ENCODE measurements around the gene HCN4. TPM values are rescaled to one million over a fixed set of nuclear protein-coding genes. Genes with fewer than 3 reads are reported as not detected.

Gene HCN4
- total and polyA plus RNA-seq, 2 experiments from 2014 or later, result 0.03 TPM; not detected in 1

- H3K36me3 ChIP-seq (ENCODE audit: low read depth), result no peaks in the 10 kb centered on the region
- H3K4me1 ChIP-seq (ENCODE audit: insufficient read depth), result no peaks in the 10 kb centered on the region
- TF ChIP-seq EZH2 (IDR thresholded peaks at IDR 0.05; ENCODE audit: insufficient read depth, poor library complexity, severe bottlenecking) (no peak), EZH2phosphoT487 (IDR thresholded peaks at IDR 0.05; ENCODE audit: insufficient read depth, low read depth) (no peak)
- H3K9ac ChIP-seq, result no peak overlapping the region
- in situ Hi-C loops (cut with MboI), result no loop called here
- H3K4me3 ChIP-seq, result no peak overlapping the region
- no peak for DNase-seq
- peaks cover 7% of the 10 kb centered on the region; the same call in 1 of the 2 replicates for H3F3A ChIP-seq (ENCODE audit: insufficient read depth)
- no peaks in the 10 kb centered on the region for H3K79me2 ChIP-seq (ENCODE audit: insufficient read depth)
- H3K27me3 ChIP-seq (replicated peaks; ENCODE audit: insufficient read depth), result peaks cover 18% of the 10 kb centered on the region
- H3K4me2 ChIP-seq (ENCODE audit: unreplicated experiment), result no peak overlapping the region
- no peaks in the 10 kb centered on the region for H3K9me2 ChIP-seq (ENCODE audit: insufficient read depth)
- 55% methylated on average over 9 of the region's 9 CpGs for WGBS, 2 experiments (ENCODE audit: low coverage in 1 of 2, low lambda C conversion rate in 2 of 2, missing lambda C conversion rate in 2 of 2)
- no peak overlapping the region for H2AFZ ChIP-seq
- H4K20me1 ChIP-seq (ENCODE audit: insufficient read depth), result no peaks in the 10 kb centered on the region
- no peaks in the 10 kb centered on the region for H3K9me3 ChIP-seq (ENCODE audit: low read depth)
- no peak overlapping the region for H3K27ac ChIP-seq
These were observed 16.4 kb upstream of the HCN4 start for GRCh38 chr15:73385205-73385604.

- TF ChIP-seq EZH2phosphoT487 (IDR thresholded peaks at IDR 0.05; ENCODE audit: insufficient read depth, low read depth) (no peak), EZH2 (IDR thresholded peaks at IDR 0.05; ENCODE audit: insufficient read depth, poor library complexity, severe bottlenecking) (no peak)
- H3K27me3 ChIP-seq (replicated peaks; ENCODE audit: insufficient read depth), result peaks cover 23% of the 10 kb centered on the region
- no peak overlapping the region for H3K9ac ChIP-seq
- in situ Hi-C loops (cut with MboI), result no loop called here
- no peaks in the 10 kb centered on the region for H3K36me3 ChIP-seq (ENCODE audit: low read depth)
- H2AFZ ChIP-seq, result no peak overlapping the region
- no peaks in the 10 kb centered on the region for H3K4me1 ChIP-seq (ENCODE audit: insufficient read depth)
- no peaks in the 10 kb centered on the region for H3F3A ChIP-seq (ENCODE audit: insufficient read depth)
- H3K4me3 ChIP-seq, result no peak overlapping the region
- H4K20me1 ChIP-seq (ENCODE audit: insufficient read depth), result no peaks in the 10 kb centered on the region
- H3K79me2 ChIP-seq (ENCODE audit: insufficient read depth), result no peaks in the 10 kb centered on the region
- no peak overlapping the region for H3K4me2 ChIP-seq (ENCODE audit: unreplicated experiment)
- WGBS, 2 experiments (ENCODE audit: low coverage in 1 of 2, low lambda C conversion rate in 2 of 2, missing lambda C conversion rate in 2 of 2), result 65 to 67% methylated on average over 9 of the region's 9 CpGs
- H3K9me3 ChIP-seq (ENCODE audit: low read depth), result no peaks in the 10 kb centered on the region
- no peaks in the 10 kb centered on the region for H3K9me2 ChIP-seq (ENCODE audit: insufficient read depth)
- H3K27ac ChIP-seq, result no peak overlapping the region
- no peak for DNase-seq
These were observed 14.8 kb upstream of the HCN4 start for GRCh38 chr15:73383310-73384189.

GRCh38 chr15:73382115-73382514 is 13.4 kb upstream of the HCN4 start:
- Histone ChIP-seq H3K36me3 (ENCODE audit: low read depth) (no peaks in the 10 kb centered on the region), H3K4me2 (ENCODE audit: unreplicated experiment) (no peak overlapping the region), H3K4me3 (no peak overlapping the region), H3K9me3 (ENCODE audit: low read depth) (no peaks in the 10 kb centered on the region), H3K79me2 (ENCODE audit: insufficient read depth) (no peaks in the 10 kb centered on the region), H3K27me3 (replicated peaks; ENCODE audit: insufficient read depth) (peaks cover 23% of the 10 kb centered on the region), H3F3A (ENCODE audit: insufficient read depth) (no peaks in the 10 kb centered on the region), H3K9ac (no peak overlapping the region), H4K20me1 (ENCODE audit: insufficient read depth) (no peaks in the 10 kb centered on the region), H3K27ac (no peak overlapping the region), H3K9me2 (ENCODE audit: insufficient read depth) (no peaks in the 10 kb centered on the region), H3K4me1 (ENCODE audit: insufficient read depth) (no peaks in the 10 kb centered on the region), H2AFZ (no peak overlapping the region)
- in situ Hi-C loops (cut with MboI), result no loop called here
- DNase-seq, result no peak
- TF ChIP-seq EZH2phosphoT487 (IDR thresholded peaks at IDR 0.05; ENCODE audit: insufficient read depth, low read depth), result no peak
- no peak for TF ChIP-seq EZH2 (IDR thresholded peaks at IDR 0.05; ENCODE audit: insufficient read depth, poor library complexity, severe bottlenecking)
- 64 to 67% methylated on average over 7 of the region's 7 CpGs for WGBS, 2 experiments (ENCODE audit: low coverage in 1 of 2, low lambda C conversion rate in 2 of 2, missing lambda C conversion rate in 2 of 2)

GRCh38 chr15:73380661-73381060 is 11.9 kb upstream of the HCN4 start:
- WGBS, 2 experiments (ENCODE audit: low coverage in 1 of 2, low lambda C conversion rate in 2 of 2, missing lambda C conversion rate in 2 of 2), result 20% methylated on average over 2 of the region's 2 CpGs
- in situ Hi-C loops (cut with MboI), result no loop called here
- Histone ChIP-seq H3K9me3 (ENCODE audit: low read depth) (no peaks in the 10 kb centered on the region), H3K79me2 (ENCODE audit: insufficient read depth) (no peaks in the 10 kb centered on the region), H3K4me1 (ENCODE audit: insufficient read depth) (no peaks in the 10 kb centered on the region), H3K9me2 (ENCODE audit: insufficient read depth) (no peaks in the 10 kb centered on the region), H2AFZ (no peak overlapping the region), H3K27me3 (replicated peaks; ENCODE audit: insufficient read depth) (peaks cover 28% of the 10 kb centered on the region), H4K20me1 (ENCODE audit: insufficient read depth) (no peaks in the 10 kb centered on the region), H3K27ac (no peak overlapping the region), H3K4me2 (ENCODE audit: unreplicated experiment) (no peak overlapping the region), H3F3A (ENCODE audit: insufficient read depth) (no peaks in the 10 kb centered on the region), H3K4me3 (no peak overlapping the region), H3K9ac (no peak overlapping the region), H3K36me3 (ENCODE audit: low read depth) (no peaks in the 10 kb centered on the region)
- DNase-seq, result no peak
- TF ChIP-seq EZH2 (IDR thresholded peaks at IDR 0.05; ENCODE audit: insufficient read depth, poor library complexity, severe bottlenecking) (no peak), EZH2phosphoT487 (IDR thresholded peaks at IDR 0.05; ENCODE audit: insufficient read depth, low read depth) (no peak)
